Measurements from ENCODE around the gene TP53I11.

Gene TP53I11

GRCh38 chr11:44948155-44948554, 2.5 kb downstream of the TP53I11 start:
- ChIA-PET CTCF (interaction anchor here (1.5 to 24.4 kb wide), 4 partner anchors 11 to 154 kb away, joined by 4 to 899 read pairs (median 28); no protein-coding TSS in a partner anchor), POLR2A (no interaction called here)
- no peak for TF ChIP-seq CTCF (IDR thresholded peaks at IDR 0.05; ENCODE audit: control extremely low read depth, extremely low read depth, low read depth, missing control alignments)
- no peak for DNase-seq (ENCODE audit: extremely low spot score)

- CTCF ChIA-PET = interaction anchor here (3.0 to 24.4 kb wide), 3 partner anchors 10 to 155 kb away, joined by 11 to 899 read pairs (median 51); no protein-coding TSS in a partner anchor
- no peak for TF ChIP-seq CTCF (IDR thresholded peaks at IDR 0.05; ENCODE audit: control extremely low read depth, extremely low read depth, low read depth, missing control alignments)
- no peak for DNase-seq (ENCODE audit: extremely low spot score)
- POLR2A ChIA-PET = no interaction called here
Measured at GRCh38 chr11:44947114-44947513, 3.6 kb downstream of the TP53I11 start.

GRCh38 chr11:44946263-44946662, 4.4 kb downstream of the TP53I11 start:
- POLR2A ChIA-PET = no interaction called here
- TF ChIP-seq CTCF (IDR thresholded peaks at IDR 0.05; ENCODE audit: control extremely low read depth, extremely low read depth, low read depth, missing control alignments) = no peak
- DNase-seq (ENCODE audit: extremely low spot score) = no peak
- CTCF ChIA-PET = interaction anchor here (1.9 to 24.4 kb wide), 4 partner anchors 9 to 156 kb away, joined by 5 to 899 read pairs (median 31); no protein-coding TSS in a partner anchor

GRCh38 chr11:44945666-44946065, 5.0 kb downstream of the TP53I11 start:
- DNase-seq (ENCODE audit: extremely low spot score) = no peak
- ChIA-PET CTCF (interaction anchor here (1.5 to 24.4 kb wide), 5 partner anchors 9 to 156 kb away, joined by 3 to 899 read pairs (median 11); no protein-coding TSS in a partner anchor), POLR2A (no interaction called here)
- TF ChIP-seq CTCF (IDR thresholded peaks at IDR 0.05; ENCODE audit: control extremely low read depth, extremely low read depth, low read depth, missing control alignments) = no peak

- no peak for TF ChIP-seq CTCF (IDR thresholded peaks at IDR 0.05; ENCODE audit: control extremely low read depth, extremely low read depth, low read depth, missing control alignments)
- no peak for DNase-seq (ENCODE audit: extremely low spot score)
- ChIA-PET CTCF (interaction anchor here (1.5 to 24.4 kb wide), 5 partner anchors 8 to 157 kb away, joined by 3 to 899 read pairs (median 11); no protein-coding TSS in a partner anchor), POLR2A (no interaction called here)
Measured at GRCh38 chr11:44944853-44945235, 5.8 kb downstream of the TP53I11 start.

- ChIA-PET POLR2A (no interaction called here), CTCF (interaction anchor here (1.5 to 24.4 kb wide), 4 partner anchors 7 to 158 kb away, joined by 3 to 899 read pairs (median 31); no protein-coding TSS in a partner anchor)
- DNase-seq (ENCODE audit: extremely low spot score) = no peak
- no peak for TF ChIP-seq CTCF (IDR thresholded peaks at IDR 0.05; ENCODE audit: control extremely low read depth, extremely low read depth, low read depth, missing control alignments)
Measured at GRCh38 chr11:44944181-44944852, 6.4 kb downstream of the TP53I11 start.

Measured in GM10248 (cell line).